ENCODE data around the gene TTLL10.

Gene TTLL10

GRCh38 chr1:1225238-1225845 lies 51.7 kb downstream of the TTLL10 start:
- peaks cover 9% of the 10 kb centered on the region for H3K4me1 Mint-ChIP-seq
- H3K27ac Mint-ChIP-seq, result no peak overlapping the region
- DNase-seq, result no peak
- H3K9me3 Mint-ChIP-seq, result no peaks in the 10 kb centered on the region
- H3K27me3 Mint-ChIP-seq (ENCODE audit: low read depth, poor library complexity), result peaks cover 5% of the 10 kb centered on the region
- no peak overlapping the region for H3K4me3 Mint-ChIP-seq
- TF ChIP-seq CTCF (IDR thresholded peaks at IDR 0.05), result no peak
- H3K36me3 Mint-ChIP-seq (ENCODE audit: low read depth), result peaks cover 30% of the 10 kb centered on the region

GRCh38 chr1:1225913-1226312 lies 52.2 kb downstream of the TTLL10 start:
- Mint-ChIP-seq H3K9me3 (no peaks in the 10 kb centered on the region), H3K4me1 (peaks cover 15% of the 10 kb centered on the region), H3K27ac (peak overlapping the region; percentile 79), H3K4me3 (no peak overlapping the region), H3K27me3 (ENCODE audit: low read depth, poor library complexity) (peaks cover 5% of the 10 kb centered on the region), H3K36me3 (ENCODE audit: low read depth) (peaks cover 30% of the 10 kb centered on the region)
- DNase-seq, result no peak
- no peak for TF ChIP-seq CTCF (IDR thresholded peaks at IDR 0.05)

GRCh38 chr1:1226566-1227362 lies 53.1 kb downstream of the TTLL10 start:
- H3K27ac Mint-ChIP-seq, result no peak overlapping the region
- no peak for TF ChIP-seq CTCF (IDR thresholded peaks at IDR 0.05)

GRCh38 chr1:1227386-1227785 lies 53.7 kb downstream of the TTLL10 start:
- DNase-seq, result no peak
- Mint-ChIP-seq H3K9me3 (no peaks in the 10 kb centered on the region), H3K36me3 (ENCODE audit: low read depth) (peaks cover 30% of the 10 kb centered on the region), H3K4me3 (no peak overlapping the region), H3K27ac (no peak overlapping the region), H3K27me3 (ENCODE audit: low read depth, poor library complexity) (peaks cover 5% of the 10 kb centered on the region), H3K4me1 (peaks cover 18% of the 10 kb centered on the region)
- no peak for TF ChIP-seq CTCF (IDR thresholded peaks at IDR 0.05)

More at GRCh38 chr1:1226566-1227362, 53.1 kb downstream of the TTLL10 start:
- Mint-ChIP-seq H3K36me3 (ENCODE audit: low read depth) (peaks cover 30% of the 10 kb centered on the region), H3K4me3 (no peak overlapping the region), H3K9me3 (no peaks in the 10 kb centered on the region), H3K4me1 (peaks cover 18% of the 10 kb centered on the region), H3K27me3 (ENCODE audit: low read depth, poor library complexity) (peaks cover 5% of the 10 kb centered on the region)
- no peak for DNase-seq

GRCh38 chr1:1228187-1228586 lies 54.5 kb downstream of the TTLL10 start:
- Mint-ChIP-seq H3K9me3 (no peaks in the 10 kb centered on the region), H3K4me3 (no peak overlapping the region), H3K36me3 (ENCODE audit: low read depth) (peaks cover 24% of the 10 kb centered on the region), H3K27ac (no peak overlapping the region), H3K4me1 (peaks cover 18% of the 10 kb centered on the region), H3K27me3 (ENCODE audit: low read depth, poor library complexity) (peaks cover 5% of the 10 kb centered on the region)
- TF ChIP-seq CTCF (IDR thresholded peaks at IDR 0.05), result no peak
- DNase-seq, result no peak

All from nephron progenitor cell (in vitro differentiated cells).